Keratinocyte (primary cell): ENCODE measurements around the gene ZNF407.

Experiments
- EZH2 ChIP-seq: IDR thresholded peaks from one replicate; pipeline ENCODE4 v1.6.1; 2012; ENCODE audit warnings: inconsistent platforms, mild to moderate bottlenecking, low read length, moderate library complexity
- TF ChIP-seq, protein P1 (sequence below), 3 experiments: IDR thresholded peaks in 1 of 3; conservative IDR thresholded peaks in 1 of 3; optimal IDR thresholded peaks in 1 of 3; 2 replicates in 2 of 3; 3 replicates in 1 of 3; pipeline versions ENCODE3 to v1.5.1; 2011; ENCODE audit warnings: low read length in 3 of 3, mild to moderate bottlenecking in 3 of 3, moderate library complexity in 2 of 3, control low read depth in 1 of 3, inconsistent platforms in 1 of 3; ENCODE audit not compliant: insufficient read depth in 2 of 3; ENCODE audit errors: extremely low read depth in 1 of 3

GRCh38 chr18:74935434-74935833 is 337.8 kb downstream of the ZNF407 start:
- TF ChIP-seq, protein P1, sequence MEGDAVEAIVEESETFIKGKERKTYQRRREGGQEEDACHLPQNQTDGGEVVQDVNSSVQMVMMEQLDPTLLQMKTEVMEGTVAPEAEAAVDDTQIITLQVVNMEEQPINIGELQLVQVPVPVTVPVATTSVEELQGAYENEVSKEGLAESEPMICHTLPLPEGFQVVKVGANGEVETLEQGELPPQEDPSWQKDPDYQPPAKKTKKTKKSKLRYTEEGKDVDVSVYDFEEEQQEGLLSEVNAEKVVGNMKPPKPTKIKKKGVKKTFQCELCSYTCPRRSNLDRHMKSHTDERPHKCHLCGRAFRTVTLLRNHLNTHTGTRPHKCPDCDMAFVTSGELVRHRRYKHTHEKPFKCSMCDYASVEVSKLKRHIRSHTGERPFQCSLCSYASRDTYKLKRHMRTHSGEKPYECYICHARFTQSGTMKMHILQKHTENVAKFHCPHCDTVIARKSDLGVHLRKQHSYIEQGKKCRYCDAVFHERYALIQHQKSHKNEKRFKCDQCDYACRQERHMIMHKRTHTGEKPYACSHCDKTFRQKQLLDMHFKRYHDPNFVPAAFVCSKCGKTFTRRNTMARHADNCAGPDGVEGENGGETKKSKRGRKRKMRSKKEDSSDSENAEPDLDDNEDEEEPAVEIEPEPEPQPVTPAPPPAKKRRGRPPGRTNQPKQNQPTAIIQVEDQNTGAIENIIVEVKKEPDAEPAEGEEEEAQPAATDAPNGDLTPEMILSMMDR (optimal IDR thresholded peaks at IDR 0.05 in 1 of 3, IDR thresholded peaks at IDR 0.05 in 1 of 3, conservative IDR thresholded peaks at IDR 0.05 in 1 of 3; ENCODE audit: extremely low read depth in 1 of 3, insufficient read depth in 2 of 3, low read length in 3 of 3): no peak
- TF ChIP-seq EZH2: no peak
